OCI-M2 (cell line): ENCODE data around the gene DLK2.
"Not testable (repeated sequence)": the region's sequence is repeated elsewhere in the genome, so short reads cannot be mapped to it uniquely, and the experiment has no call there.

Experiments used
- DNase-seq: peaks from one replicate; lab custom pipeline; 2025; ENCODE audit not compliant: unreplicated experiment; lab: John Stamatoyannopoulos, UW

Gene DLK2

DNA sequence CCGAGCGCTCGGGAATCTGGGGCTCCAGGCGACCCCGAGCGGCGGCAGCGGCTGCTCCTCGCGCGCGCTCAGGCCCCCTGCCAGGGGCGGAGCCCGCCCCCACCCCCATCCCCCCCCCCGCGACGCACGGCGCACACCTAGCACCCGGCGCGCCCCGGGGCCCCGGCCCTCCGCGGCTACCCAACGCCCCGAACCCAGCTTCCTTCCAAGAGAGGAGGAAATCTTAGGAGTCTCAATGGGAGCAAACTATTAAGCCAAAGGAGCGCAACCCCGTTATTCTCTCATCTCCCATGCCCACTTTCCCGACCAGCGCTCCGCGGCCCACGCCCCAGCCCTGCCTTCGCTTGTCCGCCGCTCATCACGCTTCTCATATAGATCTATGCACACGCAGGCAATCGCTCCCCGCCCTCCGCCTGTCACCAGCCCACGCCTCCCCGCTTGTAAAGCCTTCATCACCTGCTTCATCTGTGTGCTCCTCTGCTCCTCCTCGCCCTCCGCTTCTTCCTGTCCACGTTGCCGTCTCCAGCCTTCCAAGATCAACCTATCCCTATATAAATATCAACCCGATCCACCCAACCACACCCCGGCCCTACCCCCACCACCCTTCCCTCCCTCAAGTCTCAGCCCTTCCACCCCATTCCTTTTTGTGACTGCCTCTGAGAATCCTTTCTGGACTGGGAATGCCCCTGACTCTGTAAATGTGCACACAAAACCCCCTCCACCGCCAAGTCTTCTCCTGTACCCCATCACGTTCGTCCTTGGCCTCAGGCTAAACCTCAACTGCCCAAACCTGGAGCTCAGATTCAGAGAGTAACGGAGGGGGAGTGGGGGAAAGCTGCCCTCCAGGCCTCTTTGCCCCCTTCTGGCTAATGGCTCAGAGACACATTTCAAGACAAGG lies at the start of gene DLK2:
Gene DLK2, minus strand, starts transcription at position 18 of the 898 bp plus-strand sequence. CDS start 723 bp downstream, outside the sequence.
- DNase-seq: no peak

GRCh38 chr6:43503443-43503842 lies 48.1 kb upstream of the DLK2 start:
- DNase-seq: no peak

GRCh38 chr6:43502666-43503065 lies 47.3 kb upstream of the DLK2 start:
- no peak for DNase-seq

GRCh38 chr6:43500921-43501320 lies 45.6 kb upstream of the DLK2 start:
- DNase-seq: no peak

DNA sequence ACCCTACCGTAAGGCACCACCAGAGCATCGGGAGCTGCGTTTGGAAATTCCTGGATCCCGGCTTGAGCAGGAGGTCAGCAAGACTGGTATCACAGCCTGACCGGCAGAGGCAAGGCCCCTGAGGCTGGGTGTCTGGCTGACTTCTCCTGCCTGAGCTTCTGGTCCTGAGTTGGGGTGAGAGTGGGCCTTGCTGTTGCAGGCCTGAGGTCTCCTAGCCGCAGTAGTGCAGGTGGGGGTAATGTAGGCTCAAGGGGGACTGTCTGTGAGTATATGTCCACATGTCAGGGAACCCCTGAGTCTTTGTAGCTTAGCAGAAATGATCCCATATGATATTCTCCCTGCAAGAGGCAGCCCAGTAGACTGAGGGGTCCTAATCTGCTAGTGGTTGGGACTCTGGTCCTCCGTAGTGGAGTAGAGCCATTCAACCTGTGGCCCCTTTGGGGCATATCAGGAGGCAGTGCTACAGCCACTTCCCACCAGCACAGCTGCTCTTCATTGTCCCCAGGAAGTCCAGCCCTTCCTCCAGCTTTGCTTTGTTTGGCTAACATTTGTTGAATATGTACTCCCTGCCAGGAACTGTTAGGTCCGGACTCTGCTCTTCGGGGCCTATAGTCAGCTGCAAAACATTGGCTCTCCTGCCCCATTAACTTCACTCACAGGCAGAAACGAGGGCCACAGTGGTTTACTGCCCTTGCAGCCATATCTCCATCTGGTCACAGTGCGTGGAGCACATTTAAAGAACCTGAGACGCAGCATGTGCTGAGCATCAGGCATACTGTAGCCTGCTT lies 43.9 kb upstream of the DLK2 start:
- no peak for DNase-seq

GRCh38 chr6:43498291-43498690 lies 42.9 kb upstream of the DLK2 start:
- DNase-seq: not testable (repeated sequence)

DNA sequence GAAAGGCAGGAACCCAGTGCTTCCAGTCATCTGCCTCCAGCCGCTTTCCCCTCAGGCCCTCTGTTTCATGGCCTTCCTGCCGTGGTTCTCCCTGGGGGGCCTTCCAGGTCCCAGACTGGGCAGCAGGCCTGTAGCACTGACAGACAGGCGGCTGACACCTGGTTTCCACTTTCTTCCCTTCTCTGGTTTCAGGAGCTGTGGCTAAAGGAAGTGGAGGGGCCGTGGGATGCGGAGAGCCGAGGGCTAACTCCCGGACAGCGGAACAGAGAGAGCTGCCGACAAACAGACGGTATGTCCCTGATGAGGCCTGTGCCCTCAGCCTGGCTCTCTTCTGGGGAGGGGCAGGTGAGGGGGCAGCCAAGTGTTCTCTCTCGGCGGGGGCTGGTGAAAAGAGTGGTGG lies 42.3 kb upstream of the DLK2 start:
- DNase-seq: no peak

DNA sequence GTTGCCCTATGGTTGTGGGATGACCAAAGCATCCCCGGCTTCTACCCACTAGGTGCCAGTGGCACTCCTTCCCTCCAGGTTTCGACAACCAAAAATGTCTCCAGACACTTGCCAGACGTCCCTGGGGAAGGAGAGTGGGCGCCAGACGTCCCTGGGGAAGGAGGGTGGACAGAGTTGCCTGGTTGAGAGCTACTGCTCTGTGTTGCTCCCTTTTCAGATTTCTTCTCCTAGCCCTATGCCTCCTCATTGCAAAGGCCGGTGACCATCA lies 41.7 kb upstream of the DLK2 start:
- DNase-seq: no peak

DNA sequence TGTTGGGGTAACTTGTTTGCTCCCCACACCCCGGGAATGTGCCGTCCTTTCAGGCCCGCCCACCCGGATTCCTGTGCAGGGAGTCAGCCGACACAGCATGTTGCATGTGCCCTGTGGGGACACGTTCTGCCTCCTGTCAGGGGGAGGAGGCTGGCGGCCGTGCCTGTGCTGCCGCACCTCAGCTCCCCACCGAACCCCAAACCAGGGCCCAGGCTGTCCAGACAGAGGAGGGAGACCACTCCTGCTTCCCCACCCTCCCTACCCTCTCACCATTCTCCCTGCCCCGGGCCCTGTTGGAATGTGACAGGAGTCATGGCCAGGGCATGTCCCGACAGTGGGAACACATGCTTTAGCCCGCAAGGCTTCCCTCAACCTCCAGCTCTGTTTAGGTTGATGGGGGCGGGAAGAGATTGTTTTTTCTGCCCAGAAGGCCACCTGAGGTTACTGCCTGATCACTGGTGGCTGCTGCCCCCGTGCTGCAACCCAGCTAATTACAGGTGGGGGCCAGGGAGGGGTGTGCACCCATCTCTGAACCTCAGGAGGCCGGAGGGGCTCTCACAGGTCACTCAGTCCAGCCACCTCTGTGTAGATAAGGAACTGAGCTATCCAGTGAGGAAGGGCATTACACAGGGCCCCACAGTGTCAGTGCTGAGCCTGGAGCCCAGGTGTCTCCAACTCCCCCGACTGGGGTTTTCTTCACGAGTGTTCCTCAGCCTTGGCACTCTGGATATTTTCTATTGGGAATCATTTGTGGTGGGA lies 41.2 kb upstream of the DLK2 start:
- no peak for DNase-seq

DNA sequence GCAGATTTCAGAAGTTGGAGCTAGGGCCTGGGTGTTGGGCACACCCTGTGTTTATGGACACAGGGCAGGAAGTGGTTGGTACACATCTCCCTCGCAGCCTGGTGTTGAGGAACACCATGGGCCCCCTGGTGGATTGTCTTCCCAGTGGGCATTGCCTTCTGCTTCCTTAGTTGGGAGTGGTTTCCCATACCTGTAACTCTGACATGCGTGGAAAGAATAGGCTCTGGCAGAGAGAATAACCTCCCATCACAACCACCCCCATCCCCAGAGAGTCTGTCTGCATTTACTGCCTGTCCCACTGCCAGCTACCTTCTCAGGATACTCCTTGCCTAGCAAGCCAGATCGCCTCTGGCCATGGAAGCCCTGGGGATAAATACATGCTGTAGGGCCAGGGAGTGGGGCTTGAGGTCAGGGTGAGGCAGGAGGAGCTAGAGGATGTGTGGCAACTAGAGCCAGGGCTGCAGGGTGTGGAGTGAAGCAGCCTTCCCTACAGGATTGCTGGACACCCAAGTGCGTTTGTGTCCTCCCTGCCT lies 40.1 kb upstream of the DLK2 start:
- no peak for DNase-seq

- DNase-seq: no peak
Observed at GRCh38 chr6:43494766-43495165, 39.4 kb upstream of the DLK2 start.

GRCh38 chr6:43494321-43494720 lies 39.0 kb upstream of the DLK2 start:
- DNase-seq: no peak

GRCh38 chr6:43493833-43494232 lies 38.5 kb upstream of the DLK2 start:
- DNase-seq: no peak

DNA sequence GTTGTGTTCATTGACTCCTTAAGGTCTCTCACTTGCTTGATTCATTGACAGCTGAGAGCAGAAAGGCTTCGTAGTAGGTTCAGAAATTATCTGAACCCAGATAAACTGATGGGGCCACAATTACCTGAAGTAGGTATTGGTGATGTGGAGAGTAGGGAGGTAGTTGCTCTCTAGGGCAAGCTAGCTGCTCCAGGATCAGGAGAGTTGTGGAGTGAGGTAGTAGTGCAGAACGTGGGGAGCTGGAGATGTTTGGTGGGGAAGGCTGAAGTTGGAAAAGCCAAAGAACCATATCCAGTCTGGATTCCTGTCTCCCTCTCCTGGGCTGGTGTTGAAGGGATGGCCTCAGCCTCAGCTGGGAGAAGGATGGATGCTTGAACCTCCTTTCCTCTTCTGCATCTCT lies 37.9 kb upstream of the DLK2 start:
- no peak for DNase-seq

DNA sequence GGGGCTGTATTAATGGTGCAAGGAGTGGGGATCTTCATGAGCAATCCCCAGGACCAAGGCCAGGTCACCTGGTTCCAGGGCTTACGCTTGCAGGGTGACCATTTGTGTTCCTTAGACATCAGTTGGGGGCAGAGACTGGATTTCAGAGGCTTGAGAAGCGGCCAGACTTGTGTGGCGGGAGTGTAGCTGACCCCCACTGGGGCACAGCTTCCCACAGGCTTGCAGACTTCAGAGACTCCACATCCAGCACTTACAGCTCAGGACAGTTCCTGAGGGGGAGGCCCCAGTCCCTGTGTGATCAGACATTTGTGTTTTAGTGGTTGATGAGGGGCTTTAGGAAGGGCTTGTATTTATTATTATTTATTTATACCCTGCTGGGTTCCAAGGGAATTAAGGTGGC lies 37.3 kb upstream of the DLK2 start:
- no peak for DNase-seq

DNA sequence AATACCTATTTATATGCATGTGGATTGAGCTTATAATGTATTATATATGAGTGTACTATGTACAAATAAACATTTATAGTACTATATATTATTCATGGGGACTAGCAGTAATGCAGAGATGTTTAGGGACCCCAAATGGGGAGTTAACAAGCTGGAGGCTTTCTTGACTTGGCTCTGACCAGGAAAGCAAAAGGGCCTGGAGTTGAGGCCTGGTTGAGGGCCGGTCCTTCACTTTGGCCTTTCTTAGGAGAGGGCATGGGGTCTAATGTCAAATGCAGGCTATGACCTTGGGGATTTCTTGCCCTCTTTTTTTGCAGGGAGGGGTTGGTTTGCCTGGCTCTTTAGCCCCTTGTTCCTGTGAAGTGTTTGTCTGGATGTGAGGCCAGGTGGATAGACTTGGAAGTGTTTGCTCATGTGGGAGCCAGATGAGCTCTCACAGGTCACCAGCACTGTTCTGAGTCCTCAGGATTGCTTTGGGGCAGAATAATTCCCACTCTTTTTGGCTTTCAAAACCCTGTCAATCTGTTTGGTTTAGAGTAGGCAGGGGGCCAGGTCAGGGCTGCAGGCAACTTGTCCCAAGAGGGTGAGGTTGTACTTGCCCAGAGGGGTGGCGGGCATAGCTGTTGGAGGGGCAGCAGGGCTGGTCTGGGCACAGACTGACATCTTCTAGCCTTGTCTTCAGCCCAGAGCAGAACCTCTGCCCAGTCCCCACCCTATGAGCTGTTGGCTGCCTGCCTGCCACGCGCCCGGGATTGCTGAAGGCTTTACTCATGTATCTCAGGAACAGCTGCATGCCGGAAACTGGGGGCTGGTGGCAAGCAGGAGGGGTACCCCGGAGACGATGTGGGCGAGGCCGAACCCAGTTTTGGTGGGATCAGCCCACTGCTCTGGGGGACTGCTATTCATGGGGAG lies 36.7 kb upstream of the DLK2 start:
- no peak for DNase-seq

- no peak for DNase-seq
Observed at GRCh38 chr6:43490523-43490939, 35.2 kb upstream of the DLK2 start.

GRCh38 chr6:43489277-43490072 lies 34.1 kb upstream of the DLK2 start:
- no peak for DNase-seq

GRCh38 chr6:43488667-43489276 lies 33.4 kb upstream of the DLK2 start:
- no peak for DNase-seq
